Measurements from ENCODE around the gene DLGAP1. TPM values are rescaled to one million over a fixed set of nuclear protein-coding genes. Genes with fewer than 3 reads are reported as not detected.
A peak's percentile ranks its signal among the peaks of the same experiment; 100 is the strongest.

Gene DLGAP1
- total RNA-seq, 4 donors from 2014 or later, result 1.2 to 1.4 (median 1.4) TPM

DNA sequence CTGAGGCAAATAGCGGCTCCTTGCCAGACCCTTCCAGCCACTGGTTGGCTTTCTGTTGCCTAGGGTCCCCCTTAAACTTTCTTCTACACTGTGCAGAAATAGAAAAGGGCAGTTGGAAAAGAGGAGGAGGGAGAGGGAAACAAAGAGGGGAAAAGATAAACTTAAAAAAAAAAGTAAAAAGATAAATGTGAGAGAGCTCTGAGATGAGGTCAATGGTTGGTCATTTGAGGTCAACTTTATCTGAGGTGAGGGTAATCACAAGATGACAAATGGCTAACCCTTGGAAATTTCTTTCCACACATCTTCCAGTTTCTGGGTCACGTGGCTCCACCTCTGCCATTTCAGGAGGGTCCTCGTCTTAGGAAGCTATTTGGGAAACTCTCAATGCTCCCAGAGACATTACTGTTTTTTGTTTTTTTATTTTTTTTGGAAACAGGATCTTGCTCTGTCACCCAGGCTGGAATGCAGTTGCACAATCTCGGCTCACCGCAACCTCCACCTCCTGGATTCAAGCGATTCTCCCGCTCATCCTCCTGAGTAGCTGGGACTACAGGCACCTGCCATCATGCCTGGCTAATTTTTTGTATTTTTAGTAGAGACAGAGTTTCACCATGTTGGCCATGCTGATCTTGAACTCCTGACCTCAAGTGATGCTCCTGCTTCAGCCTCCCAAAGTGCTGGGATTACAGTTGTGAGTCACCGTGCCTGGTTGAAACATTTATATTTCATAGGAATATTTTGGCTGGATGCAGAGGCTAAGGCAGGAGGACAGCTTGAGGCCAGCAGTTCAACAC lies 805.3 kb downstream of the DLGAP1 start:
- Histone ChIP-seq H3K36me3 (no peaks in the 10 kb centered on the region), H3K27ac (replicated peaks in 1 of 4) (no peak overlapping the region), H3K27me3 (no peaks in the 10 kb centered on the region), H3K4me3 (no peak overlapping the region), H3K4me1 (peaks cover 0 to 5% (median 4%) of the 10 kb centered on the region in 4 donors), H3K9me3 (no peaks in the 10 kb centered on the region)
- 76% methylated on average over 8 of the region's 8 CpGs for WGBS
- intact Hi-C loops (cut with DNase I), result no loop called here
- TF ChIP-seq, protein P1, sequence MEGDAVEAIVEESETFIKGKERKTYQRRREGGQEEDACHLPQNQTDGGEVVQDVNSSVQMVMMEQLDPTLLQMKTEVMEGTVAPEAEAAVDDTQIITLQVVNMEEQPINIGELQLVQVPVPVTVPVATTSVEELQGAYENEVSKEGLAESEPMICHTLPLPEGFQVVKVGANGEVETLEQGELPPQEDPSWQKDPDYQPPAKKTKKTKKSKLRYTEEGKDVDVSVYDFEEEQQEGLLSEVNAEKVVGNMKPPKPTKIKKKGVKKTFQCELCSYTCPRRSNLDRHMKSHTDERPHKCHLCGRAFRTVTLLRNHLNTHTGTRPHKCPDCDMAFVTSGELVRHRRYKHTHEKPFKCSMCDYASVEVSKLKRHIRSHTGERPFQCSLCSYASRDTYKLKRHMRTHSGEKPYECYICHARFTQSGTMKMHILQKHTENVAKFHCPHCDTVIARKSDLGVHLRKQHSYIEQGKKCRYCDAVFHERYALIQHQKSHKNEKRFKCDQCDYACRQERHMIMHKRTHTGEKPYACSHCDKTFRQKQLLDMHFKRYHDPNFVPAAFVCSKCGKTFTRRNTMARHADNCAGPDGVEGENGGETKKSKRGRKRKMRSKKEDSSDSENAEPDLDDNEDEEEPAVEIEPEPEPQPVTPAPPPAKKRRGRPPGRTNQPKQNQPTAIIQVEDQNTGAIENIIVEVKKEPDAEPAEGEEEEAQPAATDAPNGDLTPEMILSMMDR (IDR thresholded peaks at IDR 0.05), result no peak
- TF ChIP-seq POLR2AphosphoS5 (IDR thresholded peaks at IDR 0.05), result peak in 1 of 2 donors; percentile 12
- DNase-seq (ENCODE audit: extremely low spot score), result no peak

GRCh38 chr18:3649135-3649632 lies 805.9 kb downstream of the DLGAP1 start:
- DNase-seq (ENCODE audit: extremely low spot score), result no peak
- Histone ChIP-seq H3K27ac (replicated peaks in 1 of 4) (no peak overlapping the region), H3K9me3 (no peaks in the 10 kb centered on the region), H3K4me3 (no peak overlapping the region), H3K36me3 (no peaks in the 10 kb centered on the region), H3K4me1 (peaks cover 0 to 5% (median 4%) of the 10 kb centered on the region in 4 donors), H3K27me3 (no peaks in the 10 kb centered on the region)
- TF ChIP-seq POLR2AphosphoS5 (IDR thresholded peaks at IDR 0.05), result no peak
- no peak for TF ChIP-seq EP300 (IDR thresholded peaks at IDR 0.05)
- TF ChIP-seq POLR2A (IDR thresholded peaks at IDR 0.05; ENCODE audit: low read depth), result no peak
- TF ChIP-seq, protein P1 (IDR thresholded peaks at IDR 0.05), result no peak
- WGBS, result 79% methylated on average over 6 of the region's 6 CpGs
- intact Hi-C loops (cut with DNase I), result no loop called here

GRCh38 chr18:3648641-3649040 lies 806.5 kb downstream of the DLGAP1 start:
- Histone ChIP-seq H3K27me3 (no peaks in the 10 kb centered on the region), H3K36me3 (no peaks in the 10 kb centered on the region), H3K4me1 (peaks cover 0 to 5% (median 4%) of the 10 kb centered on the region in 4 donors), H3K4me3 (no peak overlapping the region), H3K27ac (replicated peaks in 1 of 4) (no peak overlapping the region), H3K9me3 (no peaks in the 10 kb centered on the region)
- intact Hi-C loops (cut with DNase I), result no loop called here
- TF ChIP-seq EP300 (IDR thresholded peaks at IDR 0.05) (no peak), POLR2A (IDR thresholded peaks at IDR 0.05; ENCODE audit: low read depth) (no peak), POLR2AphosphoS5 (IDR thresholded peaks at IDR 0.05) (no peak)
- TF ChIP-seq, protein P1 (IDR thresholded peaks at IDR 0.05), result no peak
- WGBS, result 80% methylated on average over 2 of the region's 2 CpGs
- DNase-seq (ENCODE audit: extremely low spot score), result no peak

DNA sequence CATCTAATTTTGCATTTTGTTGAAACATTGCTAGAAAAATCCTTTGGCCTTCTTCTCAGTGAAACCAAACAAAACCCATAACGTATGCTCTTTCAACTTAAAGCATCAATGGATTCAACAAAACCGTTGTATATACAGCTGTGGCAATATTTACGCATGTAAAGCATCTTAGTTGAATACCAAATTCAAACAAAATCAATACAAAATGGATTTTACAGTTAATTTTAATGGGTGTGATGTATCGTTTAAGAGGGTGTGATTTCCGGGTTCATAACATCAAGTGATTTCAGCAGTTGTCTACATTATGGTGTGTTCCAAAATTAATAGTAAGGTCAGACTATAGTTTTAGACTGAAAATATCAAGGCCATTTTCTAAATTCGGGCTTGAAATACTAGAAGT lies 806.9 kb downstream of the DLGAP1 start:
- Histone ChIP-seq H3K36me3 (no peaks in the 10 kb centered on the region), H3K27me3 (no peaks in the 10 kb centered on the region), H3K4me3 (no peak overlapping the region), H3K27ac (replicated peaks in 1 of 4) (no peak overlapping the region), H3K9me3 (no peaks in the 10 kb centered on the region), H3K4me1 (peaks cover 0 to 5% (median 4%) of the 10 kb centered on the region in 4 donors)
- intact Hi-C loops (cut with DNase I), result no loop called here
- no peak for DNase-seq (ENCODE audit: extremely low spot score)
- WGBS, result 84% methylated on average over 6 of the region's 6 CpGs
- TF ChIP-seq POLR2AphosphoS5 (IDR thresholded peaks at IDR 0.05) (no peak), EP300 (IDR thresholded peaks at IDR 0.05) (no peak), POLR2A (IDR thresholded peaks at IDR 0.05; ENCODE audit: low read depth) (no peak)
- TF ChIP-seq, protein P1 (IDR thresholded peaks at IDR 0.05), result no peak
